Vagina (tissue), 2 donors: ENCODE results near the gene PIH1D1. TPM values are rescaled to one million over a fixed set of nuclear protein-coding genes. Genes with fewer than 3 reads are reported as not detected.
A peak's percentile ranks its signal among the peaks of the same experiment; 100 is the strongest.

Experiments
- DNase-seq, 2 donors: peaks; one replicate each; pipeline ENCODE4 v3.0.0-alpha.2; 2017; ENCODE audit errors: extremely low spot score in 2 of 2
- H3K27ac ChIP-seq: fragments of 200-600 bp; sonication (generic); one replicate; pipeline ENCODE4 v1.5.1; 2019
- H3K27me3 ChIP-seq: fragments of 200-600 bp; sonication (generic); one replicate; pipeline ENCODE4 v1.5.1; 2019
- H3K36me3 ChIP-seq, 2 donors: fragments of 200-600 bp; sonication (generic); one replicate each; pipeline ENCODE4 v1.5.1; 2017 to 2019
- H3K4me1 ChIP-seq: fragments of 200-600 bp; sonication (generic); one replicate; pipeline ENCODE4 v1.5.1; 2019
- H3K4me3 ChIP-seq, 2 donors: fragments of 200-600 bp; sonication (generic); 1 replicate in 1 of 2; 2 replicates in 1 of 2; pipeline ENCODE4 v1.5.1; 2016 to 2019
- H3K9me3 ChIP-seq: fragments of 200-600 bp; sonication (generic); one replicate; pipeline ENCODE4 v1.5.1; 2019
- POLR2A ChIP-seq, 2 donors: fragments of 450-650 bp; IDR thresholded peaks; one replicate each; pipeline ENCODE4 v1.6.1; 2017; ENCODE audit warnings: antibody characterized with exemption in 2 of 2, mild to moderate bottlenecking in 2 of 2, moderate library complexity in 2 of 2
- POLR2AphosphoS5 ChIP-seq, 2 donors: sonication (generic); formaldehyde crosslinking; IDR thresholded peaks; one replicate each; pipeline ENCODE4 v1.9.0; 2017; ENCODE audit warnings: antibody characterized with exemption in 2 of 2, mild to moderate bottlenecking in 2 of 2, low read depth in 1 of 2; ENCODE audit not compliant: insufficient read depth in 1 of 2
- intact Hi-C: fragments of 100-400 bp; cut with DNase I; formaldehyde crosslinking; loops from one replicate; pipeline ENCODE4 v1.15.1; 2023
- total RNA-seq: library from RNA; depleted of rRNA; stranded (reverse); fragments of >200 nt; gene quantifications from one replicate; pipeline ENCODE4 v1.2.3, GENCODE V29; 2016
- TF ChIP-seq, protein P1 (sequence below), 3 experiments: fragments of 450-650 bp in 2 of 3; fragments of 200-600 bp in 1 of 3; sonication (generic) in 1 of 3; IDR thresholded peaks; one replicate each; pipeline ENCODE4 v1.5.1; 2017 to 2019; ENCODE audit warnings: antibody characterized with exemption in 3 of 3, mild to moderate bottlenecking in 2 of 3, moderate library complexity in 2 of 3

The PIH1D1 gene
- total RNA-seq, 1 donor from 2014 or later: 96.3 TPM

DNA sequence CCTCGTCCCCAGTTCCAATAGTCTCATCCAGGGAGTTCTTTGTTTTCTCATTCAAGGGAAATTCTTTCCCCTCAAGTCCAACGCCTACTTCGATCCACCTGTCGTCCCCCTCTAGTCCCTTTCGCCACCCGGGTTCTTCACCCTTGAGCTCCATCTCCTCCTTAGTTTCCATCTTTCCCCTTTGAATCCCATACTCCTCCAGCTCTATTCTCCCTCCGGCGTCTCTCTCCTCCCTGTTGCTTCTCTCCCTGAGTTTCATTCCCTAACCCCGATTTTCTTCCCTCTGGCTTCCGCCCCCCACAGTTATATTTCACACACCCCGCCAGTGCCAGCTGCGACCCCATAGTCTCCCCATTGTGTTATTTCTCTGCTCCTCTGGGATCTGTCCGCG lies 9.7 kb downstream of the PIH1D1 start:
- no peaks in the 10 kb centered on the region for H3K27me3 ChIP-seq
- TF ChIP-seq, protein P1, sequence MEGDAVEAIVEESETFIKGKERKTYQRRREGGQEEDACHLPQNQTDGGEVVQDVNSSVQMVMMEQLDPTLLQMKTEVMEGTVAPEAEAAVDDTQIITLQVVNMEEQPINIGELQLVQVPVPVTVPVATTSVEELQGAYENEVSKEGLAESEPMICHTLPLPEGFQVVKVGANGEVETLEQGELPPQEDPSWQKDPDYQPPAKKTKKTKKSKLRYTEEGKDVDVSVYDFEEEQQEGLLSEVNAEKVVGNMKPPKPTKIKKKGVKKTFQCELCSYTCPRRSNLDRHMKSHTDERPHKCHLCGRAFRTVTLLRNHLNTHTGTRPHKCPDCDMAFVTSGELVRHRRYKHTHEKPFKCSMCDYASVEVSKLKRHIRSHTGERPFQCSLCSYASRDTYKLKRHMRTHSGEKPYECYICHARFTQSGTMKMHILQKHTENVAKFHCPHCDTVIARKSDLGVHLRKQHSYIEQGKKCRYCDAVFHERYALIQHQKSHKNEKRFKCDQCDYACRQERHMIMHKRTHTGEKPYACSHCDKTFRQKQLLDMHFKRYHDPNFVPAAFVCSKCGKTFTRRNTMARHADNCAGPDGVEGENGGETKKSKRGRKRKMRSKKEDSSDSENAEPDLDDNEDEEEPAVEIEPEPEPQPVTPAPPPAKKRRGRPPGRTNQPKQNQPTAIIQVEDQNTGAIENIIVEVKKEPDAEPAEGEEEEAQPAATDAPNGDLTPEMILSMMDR (IDR thresholded peaks at IDR 0.05): no peak
- TF ChIP-seq POLR2A (IDR thresholded peaks at IDR 0.05): no peak
- TF ChIP-seq POLR2AphosphoS5 (IDR thresholded peaks at IDR 0.05; ENCODE audit: insufficient read depth in 1 of 2, low read depth in 1 of 2): no peak
- peak overlapping the region; percentile 70 to 90 for H3K4me3 ChIP-seq

DNA sequence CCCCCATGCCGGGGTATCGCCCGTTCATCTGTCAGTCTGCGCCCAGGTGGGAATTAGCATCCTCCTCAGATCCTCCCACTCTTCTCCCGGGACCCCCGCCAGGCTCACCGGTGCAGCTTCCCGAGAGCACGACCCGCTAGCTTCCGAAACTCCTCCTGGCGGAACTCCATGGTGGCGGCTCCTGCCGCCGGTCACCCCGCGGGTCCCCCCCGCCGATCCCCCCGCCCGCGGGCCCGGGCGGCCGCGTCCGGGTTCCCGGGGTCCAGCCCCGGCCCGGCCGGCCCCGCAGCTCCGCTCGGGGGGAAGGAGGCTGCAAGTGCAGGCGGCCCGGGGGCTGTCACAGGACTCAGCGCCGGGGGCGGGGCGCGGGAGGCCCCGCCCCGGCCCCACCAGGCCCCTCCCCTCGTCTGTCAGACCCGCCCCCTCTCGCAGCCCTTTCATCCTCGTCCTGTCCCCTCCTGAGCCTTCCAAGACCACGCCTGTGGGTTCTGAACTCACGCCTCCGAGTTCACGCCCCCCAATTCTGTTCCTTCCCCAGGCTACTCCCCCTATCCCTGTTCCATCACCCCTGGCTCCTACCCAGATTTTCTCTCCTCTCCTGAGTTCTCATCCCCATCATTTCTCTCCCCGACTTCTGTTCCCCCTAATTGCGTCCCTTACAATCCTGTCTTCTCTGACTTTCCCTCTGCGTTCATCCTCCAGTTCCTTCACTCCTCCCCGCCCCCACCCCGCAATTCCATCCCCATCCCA lies 10.2 kb downstream of the PIH1D1 start, which contains the start of gene SLC17A7:
SLC17A7 (minus strand) TSS at position 318 of the 750 bp plus-strand sequence; CDS start at position 170, 148 bp downstream.
- H3K27ac ChIP-seq: peak within 1 kb of the TSS; percentile 83

More for the DNA sequence above, 9.7 kb downstream of the PIH1D1 start:
- intact Hi-C loops: loop anchor here (10.0 kb wide), 2 partner anchors 77 to 217 kb away; partner anchors contain the start of genes DKKL1 and TEAD2
- Histone ChIP-seq H3K27ac (peak overlapping the region; percentile 83), H3K4me1 (peaks cover 22% of the 10 kb centered on the region), H3K36me3 (no peaks in the 10 kb centered on the region), H3K9me3 (no peaks in the 10 kb centered on the region)
- DNase-seq: no peak

DNA sequence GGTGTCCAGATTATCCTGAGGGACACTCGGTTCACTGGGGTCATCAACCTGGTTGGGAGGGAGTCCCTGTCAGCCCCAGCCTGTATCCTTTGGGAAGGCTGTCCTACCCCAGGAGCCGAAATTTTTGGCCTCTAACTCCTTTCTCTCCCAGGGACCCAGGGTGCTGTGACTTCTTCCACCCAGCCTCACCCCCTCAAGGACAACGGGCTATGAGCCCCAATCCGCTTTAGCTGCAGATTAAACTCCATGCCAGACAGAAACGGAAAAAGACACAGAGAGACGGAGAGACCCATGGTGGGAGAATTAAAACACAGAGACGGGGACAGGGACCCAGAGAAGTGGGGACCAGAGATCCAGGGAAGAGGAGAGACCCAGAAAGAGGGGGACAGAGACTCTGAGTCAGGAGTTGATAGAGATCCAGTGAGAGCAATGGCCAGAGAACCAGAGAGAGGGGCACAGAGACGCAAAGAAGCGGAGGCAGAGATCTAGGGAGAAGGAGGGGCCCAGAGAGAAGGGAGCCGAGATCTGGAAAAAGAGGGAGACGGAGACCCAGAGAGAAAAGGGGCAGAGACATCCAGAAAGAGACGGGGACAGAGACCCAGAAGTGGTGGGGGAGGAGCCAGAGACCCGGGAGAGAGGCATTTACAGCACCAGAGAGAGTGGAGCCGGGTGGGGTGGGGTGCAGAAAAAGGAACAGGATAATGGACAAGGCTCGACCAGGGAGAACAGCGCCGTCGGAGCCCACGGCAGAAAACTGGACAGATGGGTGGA lies 11.0 kb downstream of the PIH1D1 start:
- no peak for TF ChIP-seq POLR2A (IDR thresholded peaks at IDR 0.05)
- TF ChIP-seq, protein P1 (IDR thresholded peaks at IDR 0.05): no peak
- no peak for TF ChIP-seq POLR2AphosphoS5 (IDR thresholded peaks at IDR 0.05; ENCODE audit: insufficient read depth in 1 of 2, low read depth in 1 of 2)
- Histone ChIP-seq H3K36me3 (no peaks in the 10 kb centered on the region), H3K4me3 (peak overlapping the region; percentile 40 to 70), H3K4me1 (peaks cover 22% of the 10 kb centered on the region), H3K9me3 (no peaks in the 10 kb centered on the region), H3K27ac (no peak overlapping the region), H3K27me3 (no peaks in the 10 kb centered on the region)
- DNase-seq: no peak
- intact Hi-C loops: loop anchor here (10.0 kb wide), 2 partner anchors 76 to 216 kb away; partner anchors contain the start of genes DKKL1 and TEAD2

More for the DNA sequence above, 10.2 kb downstream of the PIH1D1 start, which contains the start of gene SLC17A7:
- H3K36me3 ChIP-seq: no peaks in the 10 kb centered on the region
- peak within 1 kb of the TSS; percentile 70 to 90 for H3K4me3 ChIP-seq
- no peak for DNase-seq
- no peaks in the 10 kb centered on the region for H3K27me3 ChIP-seq
- intact Hi-C loops: loop anchor here (10.0 kb wide), 2 partner anchors 77 to 217 kb away; partner anchors contain the start of genes DKKL1 and TEAD2
- no peaks in the 10 kb centered on the region for H3K9me3 ChIP-seq
- TF ChIP-seq POLR2AphosphoS5 (IDR thresholded peaks at IDR 0.05; ENCODE audit: insufficient read depth in 1 of 2, low read depth in 1 of 2) (no peak), POLR2A (IDR thresholded peaks at IDR 0.05) (no peak)
- TF ChIP-seq, protein P1 (IDR thresholded peaks at IDR 0.05): no peak
- peaks cover 22% of the 10 kb centered on the region for H3K4me1 ChIP-seq

DNA sequence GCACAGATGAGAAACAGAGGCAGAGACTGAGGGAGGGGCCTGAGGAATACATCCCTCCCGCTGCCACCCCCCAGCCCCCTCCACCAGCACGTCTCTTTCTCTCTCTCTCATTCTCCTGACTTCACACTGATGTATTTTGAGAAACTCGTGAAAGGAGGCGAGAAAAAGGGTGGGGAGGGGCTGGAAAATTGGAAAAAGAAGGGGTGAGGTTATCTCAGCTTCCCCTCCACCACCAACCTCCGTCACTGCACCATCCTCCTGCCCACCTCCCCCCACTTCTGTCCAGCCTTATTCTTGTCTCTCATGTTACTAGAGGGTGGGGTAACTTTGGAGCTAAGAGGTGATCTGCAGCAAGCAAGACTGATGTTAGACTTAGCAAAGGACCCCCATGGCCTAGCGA lies 11.8 kb downstream of the PIH1D1 start:
- H3K27ac ChIP-seq: no peak overlapping the region
- H3K36me3 ChIP-seq: no peaks in the 10 kb centered on the region
- intact Hi-C loops: loop anchor here (5.0 to 10.0 kb wide), 3 partner anchors 48 to 215 kb away; partner anchors contain the start of genes DKKL1 and TEAD2
- no peak overlapping the region for H3K4me3 ChIP-seq
- H3K4me1 ChIP-seq: peaks cover 22% of the 10 kb centered on the region
- TF ChIP-seq, protein P1 (IDR thresholded peaks at IDR 0.05): no peak
- TF ChIP-seq POLR2AphosphoS5 (IDR thresholded peaks at IDR 0.05; ENCODE audit: insufficient read depth in 1 of 2, low read depth in 1 of 2) (no peak), POLR2A (IDR thresholded peaks at IDR 0.05) (no peak)
- no peaks in the 10 kb centered on the region for H3K27me3 ChIP-seq
- H3K9me3 ChIP-seq: no peaks in the 10 kb centered on the region
- DNase-seq: no peak
